NK-92 (cell line): ENCODE results near the gene SNTB2.

Experiments
- DNase-seq: peaks from one replicate; lab custom pipeline; 2025; ENCODE audit not compliant: unreplicated experiment; lab: John Stamatoyannopoulos, UW

SNTB2 gene

GRCh38 chr16:69338557-69339288 is 151.8 kb downstream of the SNTB2 start:
- no peak for DNase-seq

GRCh38 chr16:69339289-69340094 is 152.5 kb downstream of the SNTB2 start, which contains the start of the genes COG8 and NIP7:
COG8 (minus strand) TSS chr16:69339564; CDS start chr16:69339552, 12 bp downstream.
NIP7 (plus strand) TSS chr16:69339772; CDS start chr16:69339830, 58 bp downstream.
- DNase-seq = peak; percentile 34

- no peak for DNase-seq
Observed at GRCh38 chr16:69340095-69340644, 153.2 kb downstream of the SNTB2 start.

GRCh38 chr16:69344171-69344570 is 157.2 kb downstream of the SNTB2 start:
- no peak for DNase-seq

- no peak for DNase-seq
Observed at GRCh38 chr16:69345923-69346322, 159.0 kb downstream of the SNTB2 start.

GRCh38 chr16:69346683-69347082 is 159.7 kb downstream of the SNTB2 start:
- DNase-seq = no peak

GRCh38 chr16:69348222-69348621 is 161.3 kb downstream of the SNTB2 start:
- no peak for DNase-seq

GRCh38 chr16:69349536-69349935 is 162.6 kb downstream of the SNTB2 start:
- DNase-seq = no peak

- no peak for DNase-seq
Observed at GRCh38 chr16:69350536-69351133, 163.7 kb downstream of the SNTB2 start.

GRCh38 chr16:69351309-69352027 is 164.5 kb downstream of the SNTB2 start, which contains the start of gene TMED6:
TMED6 (minus strand) TSS chr16:69351786; CDS start chr16:69351753, 33 bp downstream.
- DNase-seq = no peak
